IMR-90 (cell line): ENCODE data around the gene MED13. TPM values are rescaled to one million over a fixed set of nuclear protein-coding genes. Genes with fewer than 3 reads are reported as not detected.

Source experiments
- ATAC-seq: fragments of 200-7000 bp; cut with Tn5 transposase; 2 replicates; pipeline ENCODE4 v1.9.1; 2020; ENCODE audit warnings: low read depth, mild to moderate bottlenecking, moderate library complexity
- BruUV-seq: library from RNA; stranded (reverse); fragments of 400-500 nt; replicated peaks from 2 replicates; lab custom pipeline; 2021; lab: Mats Ljungman, UMichigan
- CTCF ChIA-PET: fragments of 300-600 bp; formaldehyde crosslinking; extraction: SDS; loops from one replicate; lab custom pipeline; 2021; ENCODE audit warnings: antibody characterized with exemption; lab: Yijun Ruan, JAX
- POLR2A ChIA-PET: fragments of 300-600 bp; sonication (Branson Sonifier 250); formaldehyde crosslinking; loops from one replicate; lab custom pipeline; 2022; ENCODE audit warnings: antibody characterized with exemption; ENCODE audit not compliant: unreplicated experiment; lab: Charles Lee
- DNase-seq: peaks from one replicate; pipeline ENCODE4 v3.0.0; 2013
- H2AFZ ChIP-seq: replicated peaks from 2 replicates; pipeline ENCODE3; 2013; ENCODE audit warnings: low read length, mild to moderate bottlenecking; ENCODE audit not compliant: poor library complexity
- H2AK5ac ChIP-seq: 2 replicates; pipeline ENCODE4 v1.6.1; 2013; ENCODE audit warnings: low read depth, low read length, inconsistent platforms
- H2AK9ac ChIP-seq: replicated peaks from 2 replicates; pipeline ENCODE3; 2013; ENCODE audit warnings: mild to moderate bottlenecking, low read depth, low read length, moderate library complexity; ENCODE audit not compliant: poor library complexity
- H2BK120ac ChIP-seq: 2 replicates; pipeline ENCODE4 v1.6.1; 2013; ENCODE audit warnings: low read depth, low read length, inconsistent platforms
- H2BK15ac ChIP-seq: 3 replicates; pipeline ENCODE4 v1.6.1; 2013; ENCODE audit warnings: low read depth, low read length, inconsistent platforms
- H2BK20ac ChIP-seq: 2 replicates; pipeline ENCODE4 v1.6.1; 2013; ENCODE audit warnings: low read depth, mild to moderate bottlenecking, inconsistent platforms, low read length, moderate library complexity
- H2BK5ac ChIP-seq: 2 replicates; pipeline ENCODE4 v1.6.1; 2013; ENCODE audit warnings: mild to moderate bottlenecking, low read depth, low read length, inconsistent platforms; ENCODE audit not compliant: poor library complexity, severe bottlenecking
- H3K14ac ChIP-seq: replicated peaks from 2 replicates; pipeline ENCODE4 v1.6.1; 2013; ENCODE audit warnings: low read depth, low read length, inconsistent platforms
- H3K18ac ChIP-seq: 2 replicates; pipeline ENCODE4 v1.6.1; 2013; ENCODE audit warnings: low read depth, low read length, control low read depth
- H3K23ac ChIP-seq: 2 replicates; pipeline ENCODE4 v1.6.1; 2013; ENCODE audit warnings: low read depth, low read length, inconsistent platforms
- H3K27ac ChIP-seq: 2 replicates; pipeline ENCODE4 v1.5.1; 2013; ENCODE audit warnings: mild to moderate bottlenecking, control low read depth, low read length; ENCODE audit not compliant: insufficient read depth
- H3K27me3 ChIP-seq: 2 replicates; pipeline ENCODE4 v1.6.1; 2013; ENCODE audit warnings: low read length; ENCODE audit not compliant: control insufficient read depth, insufficient read depth
- H3K36me3 ChIP-seq: 2 replicates; pipeline ENCODE4 v1.6.1; 2013; ENCODE audit warnings: low read length, mixed read lengths; ENCODE audit not compliant: control insufficient read depth, insufficient read depth
- H3K4ac ChIP-seq: 2 replicates; pipeline ENCODE4 v1.6.1; 2013; ENCODE audit warnings: low read depth, low read length, inconsistent platforms
- H3K4me1 ChIP-seq: 2 replicates; pipeline ENCODE4 v1.6.1; 2013; ENCODE audit warnings: low read length, mixed read lengths; ENCODE audit not compliant: control insufficient read depth, insufficient read depth
- H3K4me2 ChIP-seq: 2 replicates; pipeline ENCODE4 v1.6.1; 2013; ENCODE audit warnings: low read depth, mild to moderate bottlenecking, control low read depth, low read length, moderate library complexity
- H3K4me3 ChIP-seq: 2 replicates; pipeline ENCODE4 v1.5.1; 2013; ENCODE audit warnings: low read depth, mild to moderate bottlenecking, control low read depth, low read length, moderate library complexity; ENCODE audit not compliant: insufficient read depth
- H3K56ac ChIP-seq: 2 replicates; pipeline ENCODE4 v1.6.1; 2013; ENCODE audit warnings: low read length, inconsistent platforms; ENCODE audit not compliant: insufficient read depth; ENCODE audit errors: extremely low read depth
- H3K79me1 ChIP-seq, 2 experiments: 2 replicates each; pipeline ENCODE4 v1.6.1; 2013; ENCODE audit warnings: low read length in 2 of 2, inconsistent platforms in 1 of 2, low read depth in 1 of 2
- H3K9ac ChIP-seq: 2 replicates; pipeline ENCODE4 v1.6.1; 2013; ENCODE audit warnings: low read depth, low read length, control low read depth
- H3K9me1 ChIP-seq: 2 replicates; pipeline ENCODE4 v1.6.1; 2013; ENCODE audit warnings: low read length, inconsistent platforms; ENCODE audit not compliant: insufficient read depth
- H3K9me3 ChIP-seq: 2 replicates; pipeline ENCODE4 v1.6.1; 2013; ENCODE audit warnings: low read length; ENCODE audit not compliant: control insufficient read depth, insufficient read depth
- H4K20me1 ChIP-seq: 2 replicates; pipeline ENCODE4 v1.6.1; 2013; ENCODE audit warnings: low read length, inconsistent platforms; ENCODE audit not compliant: insufficient read depth
- H4K5ac ChIP-seq: 2 replicates; pipeline ENCODE4 v1.6.1; 2013; ENCODE audit warnings: mild to moderate bottlenecking, low read depth, low read length, control low read depth
- H4K8ac ChIP-seq, 2 experiments: 2 replicates each; pipeline ENCODE4 v1.6.1; 2013; ENCODE audit warnings: low read depth in 2 of 2, low read length in 2 of 2, control low read depth in 1 of 2, inconsistent platforms in 1 of 2
- H4K91ac ChIP-seq: 2 replicates; pipeline ENCODE4 v1.6.1; 2013; ENCODE audit warnings: low read depth, low read length, inconsistent platforms; ENCODE audit not compliant: insufficient read depth
- BHLHE40 ChIP-seq: fragments of 150-350 bp; IDR thresholded peaks from 2 replicates; pipeline ENCODE4 v1.6.1; 2016; ENCODE audit warnings: mild to moderate bottlenecking, low read depth, low read length
- CEBPB ChIP-seq: IDR thresholded peaks from 2 replicates; pipeline ENCODE4 v1.6.1; 2012; ENCODE audit warnings: low read depth, low read length, improper control_type of control experiment
- CHD1 ChIP-seq: IDR thresholded peaks from 2 replicates; pipeline ENCODE4 v1.6.1; 2012; ENCODE audit warnings: low read depth, low read length, improper control_type of control experiment
- CTCF ChIP-seq: conservative IDR thresholded peaks from 2 replicates; pipeline ENCODE4 v1.5.1; 2012; ENCODE audit warnings: mild to moderate bottlenecking, low read depth, low read length, improper control_type of control experiment
- ELK1 ChIP-seq: fragments of 150-350 bp; IDR thresholded peaks from 2 replicates; pipeline ENCODE4 v1.6.1; 2016; ENCODE audit warnings: low read depth, mild to moderate bottlenecking, low read length, moderate library complexity, borderline replicate concordance
- FOS ChIP-seq: fragments of 150-350 bp; IDR thresholded peaks from 2 replicates; pipeline ENCODE4 v1.6.1; 2016; ENCODE audit warnings: low read depth, low read length
- MAFK ChIP-seq: IDR thresholded peaks from 2 replicates; pipeline ENCODE4 v1.6.1; 2012; ENCODE audit warnings: low read depth, low read length, improper control_type of control experiment
- MAZ ChIP-seq: IDR thresholded peaks from 2 replicates; pipeline ENCODE4 v1.6.1; 2012; ENCODE audit warnings: low read depth, mild to moderate bottlenecking, low read length, improper control_type of control experiment, moderate library complexity, borderline replicate concordance
- MXI1 ChIP-seq: IDR thresholded peaks from 2 replicates; pipeline ENCODE4 v1.6.1; 2012; ENCODE audit warnings: low read depth, mild to moderate bottlenecking, low read length, moderate library complexity, borderline replicate concordance
- NFE2L2 ChIP-seq: fragments of 150-350 bp; IDR thresholded peaks from 2 replicates; pipeline ENCODE4 v1.6.1; 2016; ENCODE audit warnings: low read depth, mild to moderate bottlenecking, low read length
- POLR2A ChIP-seq: IDR thresholded peaks from 2 replicates; pipeline ENCODE4 v1.6.1; 2012; ENCODE audit warnings: mild to moderate bottlenecking, low read depth, low read length
- RAD21 ChIP-seq: IDR thresholded peaks from 2 replicates; pipeline ENCODE4 v1.6.1; 2012; ENCODE audit warnings: low read length, improper control_type of control experiment
- RCOR1 ChIP-seq: IDR thresholded peaks from 2 replicates; pipeline ENCODE4 v1.6.1; 2012; ENCODE audit warnings: mild to moderate bottlenecking, low read length, improper control_type of control experiment; ENCODE audit not compliant: insufficient replicate concordance
- RFX5 ChIP-seq: IDR thresholded peaks from 2 replicates; pipeline ENCODE4 v1.8.0; 2012; ENCODE audit warnings: low read depth, mild to moderate bottlenecking, low read length, moderate library complexity
- SMC3 ChIP-seq: fragments of 150-350 bp; IDR thresholded peaks from 2 replicates; pipeline ENCODE4 v1.6.1; 2016; ENCODE audit warnings: low read depth, mild to moderate bottlenecking, antibody characterized with exemption, low read length, moderate library complexity
- USF2 ChIP-seq: fragments of 150-350 bp; IDR thresholded peaks from 2 replicates; pipeline ENCODE4 v1.6.1; 2017; ENCODE audit warnings: mild to moderate bottlenecking, antibody characterized with exemption, low read length, low read depth
- WGBS, 2 experiments: methylation state at CpG; one replicate each; pipeline versions ENCODE4 v1.1.5 to v1.1.7; 2013; ENCODE audit warnings: missing lambda C conversion rate in 2 of 2; ENCODE audit not compliant: insufficient read length in 1 of 2; ENCODE audit errors: extremely low coverage in 2 of 2; 5-methylcytosine and 5-hydroxymethylcytosine counted together
- dilution Hi-C: fragments of 300-500 bp; cut with HindIII; formaldehyde crosslinking; loops from one replicate; pipeline ENCODE4 v1.14.3; 2018; ENCODE audit warnings: low sequenced_read_pairs; ENCODE audit not compliant: unreplicated experiment
- in situ Hi-C: fragments of 300-500 bp; cut with MboI; formaldehyde crosslinking; loops from 3 replicates; pipeline ENCODE4 v1.14.3; 2019; ENCODE audit warnings: low sequenced_read_pairs, inconsistent platforms, mixed read lengths
- intact Hi-C: fragments of 100-400 bp; cut with micrococcal nuclease; formaldehyde crosslinking; loops from 2 replicates; pipeline ENCODE4 v1.10.0; 2022
- polyA plus RNA-seq, 3 experiments: library from polyadenylated mRNA; depleted of rRNA; stranded (reverse); fragments of >200 nt; gene quantifications; 2 replicates each; pipeline ENCODE4 v1.2.3, GENCODE V29; 2012; ENCODE audit warnings: low replicate concordance in 1 of 3
- total RNA-seq: library from RNA; depleted of rRNA; stranded (reverse); fragments of >200 nt; gene quantifications from 2 replicates; pipeline ENCODE4 v1.2.3, GENCODE V29; 2012

MED13 gene
- total and polyA plus RNA-seq, 2 of the 4 experiments (the other 2 are of a cell fraction): 9.7 to 67.2 TPM

- H4K8ac ChIP-seq: no peak overlapping the region
- H3K18ac ChIP-seq: no peak overlapping the region
- dilution Hi-C loops: no loop called here
- peaks cover 2% of the 10 kb centered on the region for H3K4me1 ChIP-seq
- H2BK20ac ChIP-seq: no peak overlapping the region
- H3K9me3 ChIP-seq: no peaks in the 10 kb centered on the region
- H3K9ac ChIP-seq: no peak overlapping the region
- no TSS peak for BruUV-seq
- H3K23ac ChIP-seq: no peak overlapping the region
- no peak for ATAC-seq
- no peak overlapping the region for H2AK5ac ChIP-seq
- H3K4ac ChIP-seq: no peak overlapping the region
- no peak for DNase-seq
- no peak overlapping the region for H2AFZ ChIP-seq
- H3K56ac ChIP-seq: no peak overlapping the region
- in situ Hi-C loops: no loop called here
- ChIA-PET CTCF (no interaction called here), POLR2A (no interaction called here)
- H3K14ac ChIP-seq: no peak overlapping the region
- no peaks in the 10 kb centered on the region for H3K9me1 ChIP-seq
- no peak for TF ChIP-seq BHLHE40
- TF ChIP-seq USF2: no peak
- no peak for TF ChIP-seq CTCF
- no peak for TF ChIP-seq MAFK
- no peak for TF ChIP-seq MAZ
- TF ChIP-seq SMC3: no peak
- no peak for TF ChIP-seq CEBPB
- no peak for TF ChIP-seq POLR2A
- no peak for TF ChIP-seq CHD1
- no peak for TF ChIP-seq RAD21
- no peak for TF ChIP-seq FOS
- no peak for TF ChIP-seq NFE2L2
- no peak for TF ChIP-seq RCOR1
- TF ChIP-seq MXI1: no peak
- TF ChIP-seq ELK1: no peak
- no peak for TF ChIP-seq RFX5
- H2BK15ac ChIP-seq: no peak overlapping the region
- no peaks in the 10 kb centered on the region for H3K79me1 ChIP-seq
- H2BK5ac ChIP-seq: no peak overlapping the region
- H3K27ac ChIP-seq: no peak overlapping the region
- WGBS, 2 experiments: no CpG with 5 or more reads among the region's 9 CpGs
- no peak overlapping the region for H3K4me3 ChIP-seq
- H3K4me2 ChIP-seq: no peak overlapping the region
- H4K91ac ChIP-seq: no peak overlapping the region
- no peak overlapping the region for H2BK120ac ChIP-seq
- no peak overlapping the region for H2AK9ac ChIP-seq
- H3K36me3 ChIP-seq: no peaks in the 10 kb centered on the region
- H3K27me3 ChIP-seq: peaks cover 4% of the 10 kb centered on the region
- H4K20me1 ChIP-seq: no peaks in the 10 kb centered on the region
- no peak overlapping the region for H4K5ac ChIP-seq
- intact Hi-C loops: no loop called here
These were observed 25.8 kb upstream of the MED13 start for GRCh38 chr17:62090868-62091267.
